Subcutaneous adipose tissue (tissue), 4 donors: ENCODE measurements around the gene MLLT6. TPM values are rescaled to one million over a fixed set of nuclear protein-coding genes. Genes with fewer than 3 reads are reported as not detected.

Source experiments
- CTCF ChIP-seq: fragments of 450-650 bp; IDR thresholded peaks from one replicate; pipeline ENCODE4 v1.5.1; 2016; ENCODE audit warnings: low read depth, mild to moderate bottlenecking, control low read depth, antibody characterized with exemption, moderate library complexity
- total RNA-seq, 4 donors: library from RNA; depleted of rRNA; stranded (reverse); fragments of >200 nt; gene quantifications; one replicate each; pipeline ENCODE4 v1.1.0, GENCODE V29; 2016

Gene MLLT6
- 10 to 100 TPM; 25.2 to 95.1 (median 37.1) TPM for total RNA-seq

- TF ChIP-seq CTCF, result no peak
Observed at GRCh38 chr17:38704606-38705522, at the start of gene MLLT6. Gene MLLT6, plus strand, starts transcription at chr17:38705273. Its CDS starts 360 bp downstream, at chr17:38705633.

- TF ChIP-seq CTCF, result no peak
Observed at GRCh38 chr17:38656959-38657823, 47.9 kb upstream of the MLLT6 start.

GRCh38 chr17:38657824-38658740 lies 47.0 kb upstream of the MLLT6 start:
- no peak for TF ChIP-seq CTCF

GRCh38 chr17:38658741-38659345 lies 46.2 kb upstream of the MLLT6 start:
- no peak for TF ChIP-seq CTCF

- no peak for TF ChIP-seq CTCF
Observed at GRCh38 chr17:38659415-38659814, 45.7 kb upstream of the MLLT6 start.

- no peak for TF ChIP-seq CTCF
Observed at GRCh38 chr17:38660097-38661025, 44.7 kb upstream of the MLLT6 start.
